ENCODE data around the gene HNRNPA1L2. TPM values are rescaled to one million over a fixed set of nuclear protein-coding genes. Genes with fewer than 3 reads are reported as not detected.
A peak's percentile ranks its signal among the peaks of the same experiment; 100 is the strongest.

HNRNPA1L2 gene
- total and polyA plus RNA-seq, 9 of the 15 experiments (the other 6 are each of a cell fraction or from before 2014, with no cell fraction given), result 3.7 to 10.8 (median 6.8) TPM

- TF ChIP-seq, protein P1, sequence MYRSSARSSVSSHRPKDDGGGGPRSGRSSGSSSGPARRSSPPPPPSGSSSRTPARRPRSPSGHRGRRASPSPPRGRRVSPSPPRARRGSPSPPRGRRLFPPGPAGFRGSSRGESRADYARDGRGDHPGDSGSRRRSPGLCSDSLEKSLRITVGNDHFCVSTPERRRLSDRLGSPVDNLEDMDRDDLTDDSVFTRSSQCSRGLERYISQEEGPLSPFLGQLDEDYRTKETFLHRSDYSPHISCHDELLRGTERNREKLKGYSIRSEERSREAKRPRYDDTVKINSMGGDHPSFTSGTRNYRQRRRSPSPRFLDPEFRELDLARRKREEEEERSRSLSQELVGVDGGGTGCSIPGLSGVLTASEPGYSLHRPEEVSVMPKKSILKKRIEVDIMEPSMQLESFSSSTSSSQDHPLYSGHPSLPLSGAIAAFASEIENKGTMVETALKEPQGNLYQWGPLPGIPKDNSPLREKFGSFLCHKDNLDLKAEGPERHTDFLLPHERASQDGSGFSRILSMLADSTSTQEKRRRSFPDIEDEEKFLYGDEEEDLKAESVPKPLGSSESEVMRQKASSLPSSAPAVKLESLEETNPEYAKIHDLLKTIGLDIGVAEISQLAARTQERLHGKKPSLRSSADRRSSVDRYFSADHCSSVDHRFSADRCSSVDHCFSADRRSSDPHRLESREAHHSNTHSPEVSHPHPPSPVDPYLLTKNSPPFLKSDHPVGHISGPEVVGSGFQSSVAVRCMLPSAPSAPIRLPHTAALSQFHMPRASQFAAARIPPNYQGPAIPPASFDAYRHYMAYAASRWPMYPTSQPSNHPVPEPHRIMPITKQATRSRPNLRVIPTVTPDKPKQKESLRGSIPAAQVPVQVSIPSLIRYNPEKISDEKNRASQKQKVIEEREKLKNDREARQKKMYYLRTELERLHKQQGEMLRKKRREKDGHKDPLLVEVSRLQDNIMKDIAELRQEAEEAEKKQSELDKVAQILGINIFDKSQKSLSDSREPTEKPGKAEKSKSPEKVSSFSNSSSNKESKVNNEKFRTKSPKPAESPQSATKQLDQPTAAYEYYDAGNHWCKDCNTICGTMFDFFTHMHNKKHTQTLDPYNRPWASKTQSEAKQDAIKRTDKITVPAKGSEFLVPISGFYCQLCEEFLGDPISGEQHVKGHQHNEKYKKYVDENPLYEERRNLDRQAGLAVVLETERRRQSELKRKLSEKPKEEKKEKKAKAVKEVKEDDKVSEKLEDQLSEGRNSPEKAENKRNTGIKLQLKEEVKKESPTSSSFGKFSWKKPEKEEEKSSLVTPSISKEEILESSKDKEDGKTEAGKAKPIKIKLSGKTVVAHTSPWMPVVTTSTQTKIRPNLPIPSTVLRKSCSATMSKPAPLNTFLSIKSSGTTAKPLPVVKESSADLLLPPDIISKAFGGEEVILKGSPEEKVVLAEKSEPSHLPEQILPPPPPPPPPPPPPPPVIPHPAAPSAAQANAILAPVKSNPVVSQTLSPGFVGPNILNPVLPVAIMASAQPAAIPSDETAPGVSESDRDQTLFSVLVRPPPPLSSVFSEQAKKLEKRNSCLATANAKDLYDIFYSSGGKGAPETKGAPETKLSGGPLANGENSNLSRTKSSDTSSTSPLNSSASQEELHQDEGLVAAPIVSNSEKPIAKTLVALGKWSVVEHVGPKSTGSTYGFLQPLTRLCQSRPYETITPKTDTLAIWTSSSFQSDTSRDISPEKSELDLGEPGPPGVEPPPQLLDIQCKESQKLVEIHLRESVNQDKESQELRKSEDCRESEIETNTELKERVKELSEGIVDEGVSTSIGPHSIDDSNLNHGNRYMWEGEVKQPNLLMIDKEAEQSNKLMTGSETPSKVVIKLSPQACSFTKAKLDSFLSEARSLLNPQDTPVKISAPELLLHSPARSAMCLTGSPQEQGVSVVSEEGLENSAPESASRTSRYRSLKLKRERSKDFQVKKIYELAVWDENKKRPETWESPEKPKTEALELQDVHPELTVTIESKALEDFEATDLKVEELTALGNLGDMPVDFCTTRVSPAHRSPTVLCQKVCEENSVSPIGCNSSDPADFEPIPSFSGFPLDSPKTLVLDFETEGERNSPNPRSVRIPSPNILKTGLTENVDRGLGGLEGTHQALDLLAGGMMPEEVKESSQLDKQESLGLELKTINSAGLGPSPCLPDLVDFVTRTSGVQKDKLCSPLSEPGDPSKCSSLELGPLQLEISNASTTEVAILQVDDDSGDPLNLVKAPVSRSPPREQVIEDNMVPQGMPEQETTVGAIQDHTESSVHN (IDR thresholded peaks at IDR 0.05; ENCODE audit: borderline replicate concordance in 1 of 2, low read depth in 1 of 2), result no peak
- TF ChIP-seq RAD21 (CRISPR knock-in tag; conservative IDR thresholded peaks at IDR 0.05 in 1 of 2, IDR thresholded peaks at IDR 0.05 in 1 of 2) (peak; percentile 5 to 18; a peak in 1 of 4 replicates), TFAM (CRISPR knock-in tag; conservative IDR thresholded peaks at IDR 0.05) (no peak), ZNF77 (CRISPR knock-in tag; IDR thresholded peaks at IDR 0.05) (no peak), FOSL1 (tag; conservative IDR thresholded peaks at IDR 0.05) (no peak), PHB (CRISPR knock-in tag; IDR thresholded peaks at IDR 0.05) (no peak), PML (IDR thresholded peaks at IDR 0.05; ENCODE audit: low read length) (peak; percentile 35; the same call in 1 of the 2 replicates), ZBTB49 (CRISPR knock-in tag; IDR thresholded peaks at IDR 0.05; ENCODE audit: borderline replicate concordance) (no peak), NR2C2 (CRISPR knock-in tag; IDR thresholded peaks at IDR 0.05) (no peak; the same call in 1 of the 2 replicates), NR2C2 (tag; IDR thresholded peaks at IDR 0.05) (peak; percentile 95)
- TF ChIP-seq, protein P2, sequence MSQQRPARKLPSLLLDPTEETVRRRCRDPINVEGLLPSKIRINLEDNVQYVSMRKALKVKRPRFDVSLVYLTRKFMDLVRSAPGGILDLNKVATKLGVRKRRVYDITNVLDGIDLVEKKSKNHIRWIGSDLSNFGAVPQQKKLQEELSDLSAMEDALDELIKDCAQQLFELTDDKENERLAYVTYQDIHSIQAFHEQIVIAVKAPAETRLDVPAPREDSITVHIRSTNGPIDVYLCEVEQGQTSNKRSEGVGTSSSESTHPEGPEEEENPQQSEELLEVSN (IDR thresholded peaks at IDR 0.05; ENCODE audit: borderline replicate concordance in 1 of 2, extremely low read depth in 1 of 2, insufficient read depth in 1 of 2, insufficient read length in 1 of 2, low read depth in 1 of 2, low read length in 1 of 2, poor library complexity in 1 of 2, severe bottlenecking in 1 of 2), result peak in 1 of 2 experiments; percentile 86
Observed at GRCh38 chr13:52652196-52652979, 10.2 kb downstream of the HNRNPA1L2 start, which contains the start of gene SUGT1 (continued).
